Panc1 (cell line): ENCODE measurements around the gene ZNF503.

Source experiments
- CTCF ChIP-seq: fragments of 450-650 bp; IDR thresholded peaks from 2 replicates; pipeline ENCODE4 v1.5.1; 2017; ENCODE audit warnings: mild to moderate bottlenecking
- REST ChIP-seq, 2 experiments: IDR thresholded peaks; 2 replicates each; pipeline ENCODE4 v1.6.1; 2011 to 2012; ENCODE audit warnings: low read depth in 2 of 2, control low read depth in 1 of 2, low read length in 1 of 2, mild to moderate bottlenecking in 1 of 2, moderate library complexity in 1 of 2; ENCODE audit not compliant: insufficient read depth in 1 of 2
- SIN3A ChIP-seq: IDR thresholded peaks from 2 replicates; pipeline ENCODE4 v1.6.1; 2012; ENCODE audit warnings: low read depth, mild to moderate bottlenecking, low read length, moderate library complexity, borderline replicate concordance; ENCODE audit not compliant: insufficient read depth

DNA sequence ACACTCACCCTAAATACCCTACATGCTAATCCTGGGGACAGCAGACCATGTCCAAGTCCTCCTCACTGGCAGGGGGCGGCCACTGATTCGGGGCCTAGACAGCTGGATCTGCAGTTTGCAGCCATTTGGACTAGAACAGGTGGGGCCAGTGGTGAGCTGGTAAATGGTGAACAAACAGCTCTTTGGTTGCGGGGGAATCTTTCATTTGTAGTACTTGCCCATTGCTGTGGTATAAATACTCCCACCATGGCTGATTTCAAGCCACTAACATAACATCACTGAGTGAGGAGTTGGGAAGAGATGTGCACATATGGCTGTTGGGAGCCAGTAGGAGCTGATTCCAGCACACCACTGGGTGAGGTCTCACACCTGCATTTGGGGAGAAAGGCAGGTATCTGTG, 13.5 kb downstream of the ZNF503 start:
- TF ChIP-seq CTCF = no peak
- TF ChIP-seq REST (IDR thresholded peaks at IDR 0.05; ENCODE audit: insufficient read depth in 1 of 2, low read depth in 2 of 2, low read length in 1 of 2) = no peak
- no peak for TF ChIP-seq SIN3A
